ENCODE measurements around the gene KLHL29.

The KLHL29 gene

DNA sequence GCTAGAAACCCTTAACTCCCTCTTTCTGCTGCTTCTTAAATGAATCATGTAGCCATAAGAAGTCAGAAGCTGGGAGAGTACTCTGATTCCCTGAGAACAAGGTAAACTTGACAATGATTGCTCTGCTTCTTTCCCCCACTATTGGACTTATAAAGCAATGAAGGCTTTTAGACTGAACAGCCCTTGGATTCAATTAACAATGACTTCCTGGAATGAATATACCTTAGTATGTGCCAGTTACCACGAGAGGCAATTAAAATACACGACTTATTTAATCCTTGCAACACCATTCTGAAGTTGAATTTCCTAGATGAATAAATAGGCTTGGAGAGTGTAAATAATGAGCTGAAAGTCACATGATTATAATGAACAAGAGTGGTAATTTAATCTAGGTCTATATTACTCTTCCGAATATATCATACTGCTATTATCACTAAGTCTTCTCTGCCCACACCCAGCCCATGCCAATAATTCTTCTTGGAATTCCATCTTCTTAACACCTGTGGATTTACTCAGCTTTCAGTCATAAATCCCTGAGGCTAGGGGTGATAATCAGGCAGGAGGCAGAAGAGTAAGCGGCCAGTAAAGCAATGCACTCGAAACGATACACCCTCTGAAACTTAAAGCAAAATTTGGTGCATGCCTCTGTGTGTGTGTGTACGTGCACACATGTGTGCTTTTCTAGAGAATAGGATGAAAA, 371.8 kb downstream of the KLHL29 start:
- H3K9ac ChIP-seq (ENCODE audit: low read depth in 1 of 2, low read length in 2 of 2): no peak overlapping the region
- H3K9me3 ChIP-seq (ENCODE audit: control insufficient read depth in 2 of 2, low read length in 2 of 2): no peaks in the 10 kb centered on the region
- H3K4me1 ChIP-seq (ENCODE audit: control insufficient read depth in 2 of 2, insufficient read depth in 2 of 2, low read length in 2 of 2): no peaks in the 10 kb centered on the region
- peaks cover 20 to 33% of the 10 kb centered on the region in 2 donors for H3K36me3 ChIP-seq (ENCODE audit: control insufficient read depth in 2 of 2, insufficient read depth in 2 of 2, low read length in 2 of 2)
- no peak overlapping the region for H3K27ac ChIP-seq (ENCODE audit: low read depth in 2 of 2, low read length in 2 of 2)
- H3K4me3 ChIP-seq (ENCODE audit: low read length in 2 of 2): no peak overlapping the region
- H3K27me3 ChIP-seq (ENCODE audit: control insufficient read depth in 2 of 2, insufficient read depth in 2 of 2, low read length in 2 of 2): no peaks in the 10 kb centered on the region

DNA sequence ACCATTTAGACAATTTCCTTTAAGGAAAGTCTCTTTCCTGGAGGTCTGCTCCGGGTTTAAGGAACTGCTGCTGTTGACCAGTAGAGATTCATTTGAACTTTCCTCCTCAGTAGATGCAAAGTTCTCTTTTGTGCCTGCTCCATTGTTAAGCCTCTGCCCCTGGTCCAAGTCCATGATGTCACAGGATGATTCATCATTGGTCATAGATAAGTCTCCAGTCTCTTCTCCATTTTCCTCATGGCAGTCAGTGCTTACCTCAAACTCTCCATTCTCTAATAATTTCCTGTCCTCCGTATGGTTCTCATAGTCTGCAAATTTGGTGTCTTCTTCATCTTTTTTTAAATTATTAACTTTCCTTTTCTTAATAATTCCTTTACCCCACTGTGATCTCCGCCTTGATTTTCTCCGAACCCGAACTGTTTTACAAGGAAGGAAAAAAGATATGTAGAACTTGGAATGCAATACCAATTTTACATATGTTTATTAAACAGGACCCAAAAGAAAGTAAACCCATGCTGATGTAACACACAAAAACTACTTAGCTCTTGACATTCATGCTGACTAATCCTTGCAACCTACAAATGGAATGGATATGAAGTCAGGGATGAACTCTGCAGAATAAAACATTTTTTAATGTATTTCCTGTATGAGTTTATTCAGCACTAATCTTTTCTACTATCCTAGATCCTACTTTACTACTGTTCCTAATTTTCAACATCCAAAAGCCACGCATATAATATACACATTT, 372.9 kb downstream of the KLHL29 start:
- no peaks in the 10 kb centered on the region for H3K27me3 ChIP-seq (ENCODE audit: control insufficient read depth in 2 of 2, insufficient read depth in 2 of 2, low read length in 2 of 2)
- H3K27ac ChIP-seq (ENCODE audit: low read depth in 2 of 2, low read length in 2 of 2): no peak overlapping the region
- H3K9me3 ChIP-seq (ENCODE audit: control insufficient read depth in 2 of 2, low read length in 2 of 2): no peaks in the 10 kb centered on the region
- no peaks in the 10 kb centered on the region for H3K4me1 ChIP-seq (ENCODE audit: control insufficient read depth in 2 of 2, insufficient read depth in 2 of 2, low read length in 2 of 2)
- H3K36me3 ChIP-seq (ENCODE audit: control insufficient read depth in 2 of 2, insufficient read depth in 2 of 2, low read length in 2 of 2): peaks cover 14 to 33% of the 10 kb centered on the region in 2 donors
- no peak overlapping the region for H3K4me3 ChIP-seq (ENCODE audit: low read length in 2 of 2)
- H3K9ac ChIP-seq (ENCODE audit: low read depth in 1 of 2, low read length in 2 of 2): no peak overlapping the region
